ENCODE data around the gene KRTAP5-6.
"Not testable (repeated sequence)": the region's sequence is repeated elsewhere in the genome, so short reads cannot be mapped to it uniquely, and the experiment has no call there.

- TF ChIP-seq CTCF (IDR thresholded peaks at IDR 0.05); EZH2 (IDR thresholded peaks at IDR 0.05; ENCODE audit: borderline replicate concordance, insufficient read depth, low read depth, low read length, poor library complexity, severe bottlenecking): not testable (repeated sequence)
Measured at GRCh38 chr11:1683904-1684572, 13.0 kb upstream of the KRTAP5-6 start.

Data from B cell (primary cell).